K562 (cell line): Measurements from ENCODE around the gene GXYLT2. TPM values are rescaled to one million over a fixed set of nuclear protein-coding genes. Genes with fewer than 3 reads are reported as not detected.

Experiments
- ATAC-seq: fragments of 200-7000 bp; cut with Tn5 transposase; 3 replicates; pipeline ENCODE4 v1.9.1; 2020; ENCODE audit warnings: moderate library complexity
- BruUV-seq: library from RNA; stranded (reverse); fragments of 400-500 nt; replicated peaks from 2 replicates; lab custom pipeline; 2021; lab: Mats Ljungman, UMichigan
- CTCF ChIA-PET: fragments of 300-600 bp; formaldehyde crosslinking; extraction: SDS; loops from one replicate; lab custom pipeline; 2021; ENCODE audit warnings: low intra/inter-chr PET ratio; lab: Yijun Ruan, JAX
- POLR2A ChIA-PET: fragments of 300-600, 350-650 bp; sonication (Branson Sonifier 250); formaldehyde crosslinking; extraction: SDS; loops from one replicate; lab custom pipeline; 2021; ENCODE audit warnings: antibody characterized with exemption, inconsistent platforms; lab: Yijun Ruan, JAX
- DNase-seq, 4 experiments: peaks; one replicate each; pipeline versions ENCODE4 v3.0.0 to v3.0.0-alpha.2; 2011 to 2018; ENCODE audit warnings: low spot score in 3 of 4, mixed read lengths in 3 of 4; ENCODE audit errors: extremely low read depth in 1 of 4
- FAIRE-seq: peaks from 2 replicates; lab custom pipeline; 2011; peaks lifted over from hg19 to GRCh38; lab: Jason Lieb, UNC
- H2AFZ ChIP-seq: 2 replicates; pipeline ENCODE4 v1.6.0; 2011; ENCODE audit warnings: low read depth, low read length, control low read depth, inconsistent platforms
- H3K27ac ChIP-seq: fragments of 200-600 bp; 3 replicates; pipeline ENCODE4 v1.8.0; 2011; ENCODE audit warnings: low read depth, mild to moderate bottlenecking, control low read depth, inconsistent platforms, low read length, moderate library complexity, mixed read lengths; ENCODE audit errors: extremely low read depth
- H3K27me3 ChIP-seq, 2 experiments: fragments of 300-600 bp in 1 of 2; 2 replicates in 1 of 2; 3 replicates in 1 of 2; pipeline versions ENCODE4 v1.6.0 to v1.8.0; 2011; ENCODE audit warnings: inconsistent platforms in 2 of 2, low read length in 2 of 2, mild to moderate bottlenecking in 1 of 2, mixed read lengths in 1 of 2, moderate library complexity in 1 of 2; ENCODE audit not compliant: control insufficient read depth in 2 of 2, insufficient read depth in 2 of 2
- H3K36me3 ChIP-seq: fragments of 300-600 bp; 3 replicates; pipeline ENCODE4 v1.8.0; 2011; ENCODE audit warnings: mild to moderate bottlenecking, low read length, inconsistent platforms; ENCODE audit not compliant: control insufficient read depth, insufficient read depth
- H3K4me1 ChIP-seq, 2 experiments: fragments of 200-600 bp in 1 of 2; replicated peaks in 1 of 2; 2 replicates in 1 of 2; 3 replicates in 1 of 2; pipeline versions ENCODE4 v1.5.1 to v1.8.0; 2011; ENCODE audit warnings: inconsistent platforms in 2 of 2, low read length in 2 of 2, mild to moderate bottlenecking in 1 of 2, mixed read lengths in 1 of 2, moderate library complexity in 1 of 2; ENCODE audit not compliant: control insufficient read depth in 2 of 2, insufficient read depth in 2 of 2
- H3K4me2 ChIP-seq: 2 replicates; pipeline ENCODE4 v1.6.1; 2011; ENCODE audit warnings: low read length, control low read depth, inconsistent platforms, mixed read lengths; ENCODE audit not compliant: insufficient read depth
- H3K4me3 ChIP-seq: fragments of 200-600 bp; sonication (generic), shearing (Covaris generic); 2 replicates; pipeline ENCODE4 v1.5.1; 2016; ENCODE audit warnings: control low read depth, inconsistent platforms
- H3K79me2 ChIP-seq: fragments of 200-600 bp; 3 replicates; pipeline ENCODE4 v1.8.0; 2011; ENCODE audit warnings: low read length, inconsistent platforms; ENCODE audit not compliant: control insufficient read depth, insufficient read depth
- H3K9ac ChIP-seq, 2 experiments: 2 replicates each; pipeline versions ENCODE4 v1.6.0 to v1.6.1; 2011; ENCODE audit warnings: low read depth in 2 of 2, low read length in 2 of 2, control low read depth in 1 of 2, inconsistent platforms in 1 of 2, mild to moderate bottlenecking in 1 of 2, mixed read lengths in 1 of 2; ENCODE audit not compliant: insufficient read depth in 1 of 2
- H3K9me1 ChIP-seq: one replicate; pipeline ENCODE4 v1.6.0; 2011; ENCODE audit warnings: inconsistent platforms, mild to moderate bottlenecking, low read length, moderate library complexity; ENCODE audit not compliant: control insufficient read depth, insufficient read depth
- H3K9me3 ChIP-seq: replicated peaks from 2 replicates; pipeline ENCODE4 v1.5.1; 2011; ENCODE audit warnings: low read depth, low read length, inconsistent platforms; ENCODE audit not compliant: control insufficient read depth, insufficient read depth
- H4K20me1 ChIP-seq: replicated peaks from 2 replicates; pipeline ENCODE4 v1.6.1; 2011; ENCODE audit warnings: low read length, inconsistent platforms, mixed read lengths; ENCODE audit not compliant: control insufficient read depth, insufficient read depth
- AFF4 ChIP-seq: sonication (generic); formaldehyde crosslinking; IDR thresholded peaks from 2 replicates; pipeline ENCODE4 v1.8.0; 2023; ENCODE audit warnings: mild to moderate bottlenecking, missing genetic modification reagents
- CREBBP ChIP-seq: IDR thresholded peaks from one replicate; pipeline ENCODE4 v1.6.1; 2012; ENCODE audit warnings: low read depth, mild to moderate bottlenecking, control low read depth, inconsistent platforms, low read length
- ELK1 ChIP-seq: sonication (generic); formaldehyde crosslinking; IDR thresholded peaks from 2 replicates; pipeline ENCODE4 v1.8.1; 2022; ENCODE audit warnings: missing genetic modification reagents
- EP300 ChIP-seq: IDR thresholded peaks from 2 replicates; pipeline ENCODE4 v1.6.1; 2012; ENCODE audit warnings: low read length, improper control_type of control experiment
- MCM5 ChIP-seq: fragments of 450-650 bp; IDR thresholded peaks from 2 replicates; pipeline ENCODE4 v1.6.1; 2016; ENCODE audit warnings: low read depth
- MTA3 ChIP-seq: fragments of 450-650 bp; formaldehyde crosslinking; IDR thresholded peaks from 2 replicates; pipeline ENCODE4 v1.6.1; 2017; ENCODE audit warnings: mild to moderate bottlenecking, borderline replicate concordance
- SAP30 ChIP-seq: fragments of 200-600 bp; sonication (generic); IDR thresholded peaks from 2 replicates; pipeline ENCODE4 v1.6.1; 2012; ENCODE audit warnings: borderline replicate concordance, low read depth, mild to moderate bottlenecking, moderate library complexity, low read length, control low read depth, inconsistent platforms; ENCODE audit not compliant: insufficient read depth, poor library complexity, severe bottlenecking
- SMAD2 ChIP-seq: fragments of 150-350 bp; IDR thresholded peaks from 2 replicates; pipeline ENCODE4 v1.6.1; 2014; ENCODE audit warnings: low read depth, mild to moderate bottlenecking, low read length
- SNIP1 ChIP-seq: fragments of 450-650 bp; IDR thresholded peaks from 2 replicates; pipeline ENCODE4 v1.7.1; 2017; ENCODE audit warnings: low read depth, mild to moderate bottlenecking
- TOE1 ChIP-seq, 2 experiments: fragments of 450-650 bp in 1 of 2; sonication (generic) in 1 of 2; formaldehyde crosslinking in 1 of 2; IDR thresholded peaks; 2 replicates each; pipeline versions ENCODE4 v1.7.1 to v1.8.0; 2016 to 2022; ENCODE audit warnings: borderline replicate concordance in 2 of 2, mild to moderate bottlenecking in 2 of 2, antibody characterized with exemption in 1 of 2, inconsistent platforms in 1 of 2, low read depth in 1 of 2, missing genetic modification reagents in 1 of 2, moderate library complexity in 1 of 2
- ZKSCAN3 ChIP-seq: fragments of 250-450 bp; sonication (Bioruptor Pico); IDR thresholded peaks from 2 replicates; pipeline ENCODE4 v1.4.0; 2020
- ZNF785 ChIP-seq: fragments of 250-450 bp; sonication (Bioruptor Pico); IDR thresholded peaks from 2 replicates; pipeline ENCODE4 v1.4.0; 2020; ENCODE audit warnings: mild to moderate bottlenecking
- WGBS: fragments of 100-300 bp; shearing (Covaris generic); methylation state at CpG from one replicate; pipeline ENCODE4 v1.1.6; 2016; ENCODE audit warnings: low coverage, mixed read lengths; ENCODE audit not compliant: insufficient coverage; ENCODE audit errors: missing lambda C conversion rate; 5-methylcytosine and 5-hydroxymethylcytosine counted together
- in situ Hi-C: fragments of 300-500 bp; cut with MboI; formaldehyde crosslinking; loops from 4 replicates; pipeline ENCODE4 v1.15.0; 2018; ENCODE audit warnings: inconsistent platforms, mixed read lengths
- intact Hi-C: fragments of 100-400 bp; cut with micrococcal nuclease; formaldehyde crosslinking; loops from 2 replicates; pipeline ENCODE4 v1.14.2; 2022
- polyA plus RNA-seq, 8 experiments: library from polyadenylated mRNA; depleted of rRNA in 4 of 8; stranded (reverse) in 5 of 8; unstranded in 3 of 8; fragments of >200 nt; fragmentation: Nextera tagmentation in 2 of 8; fragmentation: Illumina TruSeq in 1 of 8; extraction: Ambion mirVana in 2 of 8; extraction: Trizol in 1 of 8; gene quantifications; 2 replicates each; pipeline versions ENCODE4 v1.2.1 to v1.2.3, GENCODE V29; 2011 to 2014; ENCODE audit warnings: inconsistent platforms in 1 of 8, missing spikeins in 1 of 8
- total RNA-seq, 7 experiments: library from RNA; depleted of rRNA in 6 of 7; stranded (reverse); fragments of >200 nt in 6 of 7; fragmentation: Illumina TruSeq in 2 of 7; extraction: Trizol in 2 of 7; gene quantifications; 2 replicates each; pipeline versions ENCODE4 v1.2.1 to v1.2.3, GENCODE V29; 2011 to 2021; ENCODE audit warnings: low replicate concordance in 1 of 7

The GXYLT2 gene
- total and polyA plus RNA-seq, 9 of the 15 experiments (the other 6 are each of a cell fraction or from before 2014, with no cell fraction given): 0.71 to 6.0 (median 3.3) TPM

GRCh38 chr3:72957297-72957696 lies 69.5 kb downstream of the GXYLT2 start:
- Histone ChIP-seq H3K9me3 (no peaks in the 10 kb centered on the region), H3K4me3 (no peak overlapping the region), H3K9ac (no peak overlapping the region), H2AFZ (no peak overlapping the region), H3K27ac (no peak overlapping the region), H3K4me2 (no peak overlapping the region), H3K79me2 (no peaks in the 10 kb centered on the region), H3K9me1 (no peaks in the 10 kb centered on the region), H3K36me3 (no peaks in the 10 kb centered on the region), H4K20me1 (no peaks in the 10 kb centered on the region), H3K4me1 (peaks cover 5 to 7% of the 10 kb centered on the region in 2 experiments; a peak in 3 of 5 replicates), H3K27me3 (no peaks in the 10 kb centered on the region)
- ChIA-PET CTCF (no interaction called here), POLR2A (no interaction called here)
- no peak for DNase-seq
- no TSS peak for BruUV-seq
- in situ Hi-C loops: no loop called here
- no peak for FAIRE-seq
- 58% methylated on average over 8 of the region's 8 CpGs for WGBS
- intact Hi-C loops: no loop called here
- no peak for ATAC-seq
- TF ChIP-seq ZNF785 (CRISPR knock-in tag) (no peak), SAP30 (no peak), EP300 (no peak), TOE1 (IDR thresholded peaks at IDR 0.05; ENCODE audit: borderline replicate concordance) (no peak), TOE1 (CRISPR knock-in tag; IDR thresholded peaks at IDR 0.05; ENCODE audit: borderline replicate concordance, low read depth) (no peak), CREBBP (no peak), MTA3 (no peak), ELK1 (CRISPR knock-in tag) (no peak), SMAD2 (no peak), AFF4 (CRISPR knock-in tag) (no peak), ZKSCAN3 (no peak), SNIP1 (no peak), MCM5 (no peak)
